B cell (primary cell): ENCODE data around the gene ZFP90. TPM values are rescaled to one million over a fixed set of nuclear protein-coding genes. Genes with fewer than 3 reads are reported as not detected.

Source experiments
- ATAC-seq: fragments of 200-7000 bp; cut with Tn5 transposase; one replicate; pipeline ENCODE4 v1.10.0; 2021; ENCODE audit warnings: low read depth, mild to moderate bottlenecking, moderate number of reproducible peaks, moderate library complexity
- CTCF ChIA-PET: fragments of 350-600 bp; sonication (Branson Sonifier 250); formaldehyde crosslinking; loops from one replicate; lab custom pipeline; 2021; ENCODE audit warnings: antibody characterized with exemption, inconsistent platforms; lab: Charles Lee
- POLR2A ChIA-PET: fragments of 350-600 bp; sonication (Branson Sonifier 250); formaldehyde crosslinking; loops from one replicate; lab custom pipeline; 2021; ENCODE audit warnings: antibody characterized with exemption; lab: Charles Lee
- DNase-seq: peaks from one replicate; pipeline ENCODE4 v3.0.0; 2013
- H2AFZ ChIP-seq: 2 replicates; pipeline ENCODE4 v1.6.1; 2012; ENCODE audit warnings: mild to moderate bottlenecking, low read depth, low read length; ENCODE audit not compliant: insufficient read depth, poor library complexity, severe bottlenecking
- H3K27ac ChIP-seq, 2 donors: 1 replicate in 1 of 2; 2 replicates in 1 of 2; pipeline ENCODE4 v1.5.1; 2012 to 2013; ENCODE audit warnings: low read length in 2 of 2, mild to moderate bottlenecking in 2 of 2, moderate library complexity in 1 of 2
- H3K27me3 ChIP-seq, 4 experiments: fragments of 200-600 bp in 1 of 4; sonication (generic) in 1 of 4; replicated peaks in 1 of 4; 1 replicate in 2 of 4; 2 replicates in 2 of 4; pipeline versions ENCODE4 v1.6.1 to v1.7.0; 2013 to 2016; ENCODE audit warnings: low read length in 3 of 4, mild to moderate bottlenecking in 2 of 4, mixed read lengths in 1 of 4, moderate library complexity in 1 of 4; ENCODE audit not compliant: insufficient read depth in 4 of 4, control insufficient read depth in 3 of 4; ENCODE audit errors: control extremely low read depth in 1 of 4
- H3K36me3 ChIP-seq, 2 experiments: replicated peaks in 1 of 2; 1 replicate in 1 of 2; 2 replicates in 1 of 2; pipeline versions ENCODE4 v1.6.1 to v1.7.1; 2013; ENCODE audit warnings: low read length in 1 of 2; ENCODE audit not compliant: insufficient read depth in 2 of 2, control insufficient read depth in 1 of 2; ENCODE audit errors: control extremely low read depth in 1 of 2, extremely low read depth in 1 of 2
- H3K4me1 ChIP-seq, 2 donors: fragments of 200-600 bp in 1 of 2; sonication (generic) in 1 of 2; 1 replicate in 1 of 2; 2 replicates in 1 of 2; pipeline versions ENCODE4 v1.5.1 to v1.6.1; 2013 to 2017; ENCODE audit warnings: low read length in 2 of 2; ENCODE audit not compliant: control insufficient read depth in 2 of 2, insufficient read depth in 2 of 2
- H3K4me2 ChIP-seq: replicated peaks from 2 replicates; pipeline ENCODE3; 2012; ENCODE audit warnings: mild to moderate bottlenecking, low read depth, low read length; ENCODE audit not compliant: poor library complexity, severe bottlenecking
- H3K4me3 ChIP-seq, 5 experiments: fragments of 200-600 bp in 1 of 5; sonication (generic) in 1 of 5; 1 replicate in 3 of 5; 2 replicates in 2 of 5; pipeline versions ENCODE4 v1.5.1 to v1.7.0; 2011 to 2016; ENCODE audit warnings: low read length in 4 of 5, mild to moderate bottlenecking in 4 of 5, low read depth in 2 of 5, control low read depth in 1 of 5, moderate library complexity in 1 of 5; ENCODE audit not compliant: insufficient read depth in 1 of 5; ENCODE audit errors: control extremely low read depth in 1 of 5, extremely low read depth in 1 of 5
- H3K79me2 ChIP-seq: fragments of 200-600 bp; sonication (generic); one replicate; pipeline ENCODE4 v1.6.0; 2016; ENCODE audit warnings: low read length; ENCODE audit not compliant: control insufficient read depth, insufficient read depth
- H3K9ac ChIP-seq: fragments of 200-600 bp; sonication (generic); 2 replicates; pipeline ENCODE4 v1.6.1; 2017; ENCODE audit warnings: mild to moderate bottlenecking, low read length, moderate library complexity
- H3K9me3 ChIP-seq, 3 donors: one replicate each; pipeline versions ENCODE4 v1.6.1 to v1.7.1; 2013; ENCODE audit warnings: low read length in 2 of 3; ENCODE audit not compliant: control insufficient read depth in 2 of 3, insufficient read depth in 1 of 3; ENCODE audit errors: control extremely low read depth in 1 of 3
- H4K20me1 ChIP-seq: 2 replicates; pipeline ENCODE4 v1.6.0; 2012; ENCODE audit warnings: mild to moderate bottlenecking, low read length; ENCODE audit not compliant: insufficient read depth, control insufficient read depth, poor library complexity, severe bottlenecking
- H3K27ac Mint-ChIP-seq: one replicate; pipeline ENCODE4 v1.8.0; 2021; ENCODE audit warnings: mixed read lengths
- H3K27me3 Mint-ChIP-seq: one replicate; pipeline ENCODE4 v1.8.0; 2021; ENCODE audit warnings: mixed read lengths
- H3K4me1 Mint-ChIP-seq: one replicate; pipeline ENCODE4 v1.8.0; 2021; ENCODE audit warnings: mixed read lengths
- H3K4me3 Mint-ChIP-seq: one replicate; pipeline ENCODE4 v1.8.0; 2021; ENCODE audit warnings: mixed read lengths
- H3K9me3 Mint-ChIP-seq: one replicate; pipeline ENCODE4 v1.8.0; 2022; ENCODE audit warnings: mixed read lengths; ENCODE audit not compliant: insufficient read depth
- EZH2 ChIP-seq: IDR thresholded peaks from 2 replicates; pipeline ENCODE4 v1.6.1; 2012; ENCODE audit warnings: borderline replicate concordance, low read depth, mild to moderate bottlenecking, moderate library complexity, low read length; ENCODE audit not compliant: insufficient read depth, poor library complexity, severe bottlenecking
- WGBS: methylation state at CpG from one replicate; pipeline ENCODE4 v1.1.5; 2013; ENCODE audit warnings: missing lambda C conversion rate; ENCODE audit not compliant: insufficient coverage; 5-methylcytosine and 5-hydroxymethylcytosine counted together
- intact Hi-C: fragments of 100-400 bp; cut with micrococcal nuclease; formaldehyde crosslinking; loops from one replicate; pipeline ENCODE4 v1.10.0; 2022
- polyA plus RNA-seq: library from polyadenylated mRNA; depleted of rRNA; stranded (reverse); fragments of >200 nt; gene quantifications from 2 replicates; pipeline ENCODE4 v1.2.3, GENCODE V29; 2012
- total RNA-seq, 2 donors: library from RNA; stranded (reverse); fragments of 120-200 nt in 1 of 2; gene quantifications; 1 replicate in 1 of 2; 2 replicates in 1 of 2; pipeline versions ENCODE4 v1.2.3 to v1.2.4, GENCODE V29; 2013 to 2022
- TF ChIP-seq, protein P1 (sequence below): fragments of 200-600 bp; IDR thresholded peaks from one replicate; pipeline ENCODE4 v1.8.0; 2022; ENCODE audit warnings: antibody characterized with exemption, mild to moderate bottlenecking

Gene ZFP90
- total and polyA plus RNA-seq, 2 donors (not counting 1 experiment from before 2014, with no cell fraction given), result 16.5 to 30.7 TPM

DNA sequence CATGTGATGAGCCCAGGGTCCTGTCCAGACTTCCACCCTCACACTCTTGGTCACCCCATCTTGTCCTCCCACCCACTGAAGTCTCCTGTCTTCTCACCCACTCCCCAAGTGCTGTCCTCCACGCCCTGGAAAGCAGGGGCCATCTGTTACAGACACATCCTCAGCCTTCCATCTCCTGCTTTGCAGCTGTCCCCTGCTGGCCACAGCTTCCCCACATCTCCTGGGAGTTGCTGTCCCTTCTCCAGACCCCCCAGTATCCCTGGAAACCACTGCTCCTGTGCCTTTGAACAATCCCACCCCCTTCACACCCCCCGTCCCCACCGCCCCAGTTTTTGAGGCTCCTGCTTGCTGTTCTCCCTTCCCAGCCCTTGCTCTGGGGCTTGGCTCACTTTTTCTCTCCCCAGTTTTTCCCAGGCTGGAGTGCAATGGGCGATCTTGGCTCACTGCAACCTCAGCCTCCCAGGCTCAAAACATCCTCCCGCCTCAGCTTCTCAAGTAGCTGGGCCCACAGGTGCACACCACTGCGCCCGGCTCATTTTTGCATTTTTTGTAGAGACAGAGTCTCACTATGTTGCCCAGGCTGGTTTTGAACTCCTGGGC lies 30.4 kb upstream of the ZFP90 start:
- peaks cover 5 to 9% of the 10 kb centered on the region in 2 donors for H3K4me1 ChIP-seq
- ChIA-PET POLR2A (interaction anchor here (0.7 kb wide), 2 partner anchors 112 to 255 kb away, joined by 3 to 5 read pairs; no protein-coding TSS in a partner anchor), CTCF (interaction anchor here (0.7 to 2.6 kb wide), 4 partner anchors 13 to 145 kb away, joined by 3 to 12 read pairs (median 3); no protein-coding TSS in a partner anchor)
- ATAC-seq, result no peak
- H4K20me1 ChIP-seq, result no peaks in the 10 kb centered on the region
- H3K27ac ChIP-seq, result no peak overlapping the region
- no peak overlapping the region for H3K4me2 ChIP-seq
- Mint-ChIP-seq H3K9me3 (no peaks in the 10 kb centered on the region), H3K27ac (no peak overlapping the region), H3K27me3 (no peaks in the 10 kb centered on the region), H3K4me1 (peaks cover 4% of the 10 kb centered on the region), H3K4me3 (no peak overlapping the region)
- peaks cover 0 to 3% (median 0%) of the 10 kb centered on the region in 3 donors for H3K9me3 ChIP-seq
- intact Hi-C loops, result no loop called here
- no peak overlapping the region for H2AFZ ChIP-seq
- no peak for DNase-seq
- peaks cover 0 to 8% (median 3%) of the 10 kb centered on the region in 4 experiments for H3K27me3 ChIP-seq
- no peak for TF ChIP-seq EZH2
- TF ChIP-seq, protein P1, sequence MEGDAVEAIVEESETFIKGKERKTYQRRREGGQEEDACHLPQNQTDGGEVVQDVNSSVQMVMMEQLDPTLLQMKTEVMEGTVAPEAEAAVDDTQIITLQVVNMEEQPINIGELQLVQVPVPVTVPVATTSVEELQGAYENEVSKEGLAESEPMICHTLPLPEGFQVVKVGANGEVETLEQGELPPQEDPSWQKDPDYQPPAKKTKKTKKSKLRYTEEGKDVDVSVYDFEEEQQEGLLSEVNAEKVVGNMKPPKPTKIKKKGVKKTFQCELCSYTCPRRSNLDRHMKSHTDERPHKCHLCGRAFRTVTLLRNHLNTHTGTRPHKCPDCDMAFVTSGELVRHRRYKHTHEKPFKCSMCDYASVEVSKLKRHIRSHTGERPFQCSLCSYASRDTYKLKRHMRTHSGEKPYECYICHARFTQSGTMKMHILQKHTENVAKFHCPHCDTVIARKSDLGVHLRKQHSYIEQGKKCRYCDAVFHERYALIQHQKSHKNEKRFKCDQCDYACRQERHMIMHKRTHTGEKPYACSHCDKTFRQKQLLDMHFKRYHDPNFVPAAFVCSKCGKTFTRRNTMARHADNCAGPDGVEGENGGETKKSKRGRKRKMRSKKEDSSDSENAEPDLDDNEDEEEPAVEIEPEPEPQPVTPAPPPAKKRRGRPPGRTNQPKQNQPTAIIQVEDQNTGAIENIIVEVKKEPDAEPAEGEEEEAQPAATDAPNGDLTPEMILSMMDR, result no peak
- no peaks in the 10 kb centered on the region for H3K79me2 ChIP-seq
- WGBS, result 91% methylated on average over 7 of the region's 7 CpGs
- no peak overlapping the region for H3K9ac ChIP-seq
- H3K4me3 ChIP-seq, result no peak overlapping the region
- H3K36me3 ChIP-seq, result no peaks in the 10 kb centered on the region

DNA sequence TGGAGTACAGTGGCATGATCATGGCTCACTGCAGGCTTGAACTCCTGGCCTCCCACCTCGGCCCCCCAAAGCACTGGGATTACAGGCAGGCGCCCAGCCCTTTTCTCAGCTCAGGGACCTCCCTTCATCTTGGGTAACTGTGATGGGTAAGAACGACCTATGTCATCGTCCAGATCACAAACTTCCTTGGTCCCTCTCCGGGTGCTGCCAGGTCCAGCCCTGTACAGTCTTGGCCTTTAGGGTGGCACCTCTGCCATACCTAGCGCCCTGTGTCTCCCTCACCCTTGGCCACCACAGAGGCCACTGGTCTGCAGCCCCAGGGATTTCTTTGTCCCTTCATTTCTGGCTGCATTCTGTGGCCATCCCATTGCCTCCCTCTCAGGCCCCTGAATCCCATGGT lies 29.7 kb upstream of the ZFP90 start:
- no peak overlapping the region for H3K4me3 Mint-ChIP-seq
- ChIA-PET POLR2A (interaction anchor here (0.7 kb wide), 1 partner anchor 255 kb away, joined by 5 read pairs; no protein-coding TSS in a partner anchor), CTCF (interaction anchor here (0.5 to 3.4 kb wide), 10 partner anchors 12 to 716 kb away, joined by 3 to 28 read pairs (median 6); no protein-coding TSS in a partner anchor)
- no peak overlapping the region for H3K27ac Mint-ChIP-seq
- Histone ChIP-seq H3K9me3 (peaks cover 0 to 3% (median 0%) of the 10 kb centered on the region in 3 donors), H3K9ac (no peak overlapping the region), H3K4me2 (no peak overlapping the region), H3K4me1 (peaks cover 5 to 9% of the 10 kb centered on the region in 2 donors), H3K36me3 (no peaks in the 10 kb centered on the region), H3K4me3 (no peak overlapping the region), H3K27me3 (peaks cover 0 to 8% (median 3%) of the 10 kb centered on the region in 4 experiments), H3K79me2 (no peaks in the 10 kb centered on the region), H3K27ac (no peak overlapping the region), H2AFZ (no peak overlapping the region), H4K20me1 (no peaks in the 10 kb centered on the region)
- ATAC-seq, result no peak
- no peak for TF ChIP-seq EZH2
- TF ChIP-seq, protein P1, result no peak
- WGBS, result 89% methylated on average over 5 of the region's 6 CpGs
- intact Hi-C loops, result no loop called here
- no peaks in the 10 kb centered on the region for H3K27me3 Mint-ChIP-seq
- H3K9me3 Mint-ChIP-seq, result no peaks in the 10 kb centered on the region
- no peak for DNase-seq
- H3K4me1 Mint-ChIP-seq, result peaks cover 4% of the 10 kb centered on the region
